COLO668 (cell line): ENCODE results near the gene MUC12.
A peak's percentile ranks its signal among the peaks of the same experiment; 100 is the strongest.
"Not testable (repeated sequence)": the region's sequence is repeated elsewhere in the genome, so short reads cannot be mapped to it uniquely, and the experiment has no call there.

ENCODE experiments used
- DNase-seq: peaks from one replicate; lab custom pipeline; 2025; ENCODE audit not compliant: unreplicated experiment; lab: John Stamatoyannopoulos, UW

Gene MUC12

GRCh38 chr7:100985033-100985797, 15.8 kb downstream of the MUC12 start:
- DNase-seq: not testable (repeated sequence)

GRCh38 chr7:100991631-100992030, 22.3 kb downstream of the MUC12 start:
- no peak for DNase-seq

DNA sequence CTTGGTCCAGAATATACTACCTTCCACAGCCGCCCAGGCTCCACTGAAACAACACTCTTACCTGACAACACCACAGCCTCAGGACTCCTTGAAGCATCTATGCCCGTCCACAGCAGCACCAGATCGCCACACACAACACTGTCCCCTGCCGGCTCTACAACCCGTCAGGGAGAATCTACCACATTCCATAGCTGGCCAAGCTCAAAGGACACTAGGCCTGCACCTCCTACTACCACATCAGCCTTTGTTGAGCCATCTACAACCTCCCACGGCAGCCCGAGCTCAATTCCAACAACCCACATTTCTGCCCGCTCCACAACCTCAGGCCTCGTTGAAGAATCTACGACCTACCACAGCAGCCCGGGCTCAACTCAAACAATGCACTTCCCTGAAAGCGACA, 22.9 kb downstream of the MUC12 start:
- not testable (repeated sequence) for DNase-seq

DNA sequence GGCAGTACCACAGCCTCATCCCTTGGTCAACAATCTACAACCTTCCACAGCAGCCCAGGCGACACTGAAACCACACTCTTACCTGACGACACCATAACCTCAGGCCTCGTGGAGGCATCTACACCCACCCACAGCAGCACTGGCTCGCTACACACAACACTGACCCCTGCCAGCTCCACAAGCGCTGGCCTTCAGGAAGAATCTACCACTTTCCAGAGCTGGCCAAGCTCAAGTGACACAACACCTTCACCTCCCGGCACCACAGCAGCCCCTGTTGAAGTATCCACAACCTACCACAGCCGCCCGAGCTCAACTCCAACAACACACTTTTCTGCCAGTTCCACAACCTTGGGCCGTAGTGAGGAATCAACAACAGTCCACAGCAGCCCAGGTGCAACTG, 25.3 kb downstream of the MUC12 start:
- not testable (repeated sequence) for DNase-seq

GRCh38 chr7:100998530-100998929, 29.2 kb downstream of the MUC12 start:
- DNase-seq: not testable (repeated sequence)

DNA sequence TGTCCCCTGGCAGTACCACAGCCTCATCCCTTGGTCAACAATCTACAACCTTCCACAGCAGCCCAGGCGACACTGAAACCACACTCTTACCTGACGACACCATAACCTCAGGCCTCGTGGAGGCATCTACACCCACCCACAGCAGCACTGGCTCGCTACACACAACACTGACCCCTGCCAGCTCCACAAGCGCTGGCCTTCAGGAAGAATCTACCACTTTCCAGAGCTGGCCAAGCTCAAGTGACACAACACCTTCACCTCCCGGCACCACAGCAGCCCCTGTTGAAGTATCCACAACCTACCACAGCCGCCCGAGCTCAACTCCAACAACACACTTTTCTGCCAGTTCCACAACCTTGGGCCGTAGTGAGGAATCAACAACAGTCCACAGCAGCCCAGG, 30.0 kb downstream of the MUC12 start:
- not testable (repeated sequence) for DNase-seq

GRCh38 chr7:101000025-101000424, 30.7 kb downstream of the MUC12 start:
- DNase-seq: not testable (repeated sequence)

DNA sequence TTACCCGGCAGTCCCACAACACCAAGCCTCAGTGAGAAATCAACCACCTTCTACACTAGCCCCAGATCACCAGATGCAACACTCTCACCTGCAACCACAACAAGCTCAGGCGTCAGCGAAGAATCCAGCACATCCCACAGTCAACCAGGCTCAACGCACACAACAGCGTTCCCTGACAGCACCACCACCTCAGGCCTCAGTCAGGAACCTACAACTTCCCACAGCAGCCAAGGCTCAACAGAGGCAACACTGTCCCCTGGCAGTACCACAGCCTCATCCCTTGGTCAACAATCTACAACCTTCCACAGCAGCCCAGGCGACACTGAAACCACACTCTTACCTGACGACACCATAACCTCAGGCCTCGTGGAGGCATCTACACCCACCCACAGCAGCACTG, 33.0 kb downstream of the MUC12 start:
- not testable (repeated sequence) for DNase-seq

- DNase-seq: not testable (repeated sequence)
Observed at GRCh38 chr7:101007361-101007760, 38.0 kb downstream of the MUC12 start.

DNA sequence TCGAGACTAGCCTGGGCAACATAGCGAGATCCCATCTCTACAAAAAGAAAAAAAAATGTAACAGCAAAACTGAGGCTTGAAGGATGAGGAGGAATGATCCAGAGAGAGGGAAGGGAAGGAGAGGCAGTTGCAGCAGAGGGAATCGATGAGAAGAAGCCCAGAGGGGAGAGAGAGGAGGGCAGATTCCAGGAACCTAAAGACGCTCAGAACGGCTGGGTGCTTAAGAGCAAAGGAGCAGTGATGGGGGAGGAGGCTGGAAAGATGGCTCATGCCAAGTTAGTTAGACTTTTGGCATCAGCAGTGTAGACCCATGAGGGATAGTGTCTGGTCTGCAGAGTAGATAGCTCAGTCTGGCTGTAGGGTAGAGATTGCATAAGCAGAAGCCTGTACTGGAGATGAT, 40.3 kb downstream of the MUC12 start:
- DNase-seq: no peak

GRCh38 chr7:101012931-101013330, 43.6 kb downstream of the MUC12 start:
- DNase-seq: no peak

- no peak for DNase-seq
Observed at GRCh38 chr7:101015626-101016025, 46.3 kb downstream of the MUC12 start.

DNA sequence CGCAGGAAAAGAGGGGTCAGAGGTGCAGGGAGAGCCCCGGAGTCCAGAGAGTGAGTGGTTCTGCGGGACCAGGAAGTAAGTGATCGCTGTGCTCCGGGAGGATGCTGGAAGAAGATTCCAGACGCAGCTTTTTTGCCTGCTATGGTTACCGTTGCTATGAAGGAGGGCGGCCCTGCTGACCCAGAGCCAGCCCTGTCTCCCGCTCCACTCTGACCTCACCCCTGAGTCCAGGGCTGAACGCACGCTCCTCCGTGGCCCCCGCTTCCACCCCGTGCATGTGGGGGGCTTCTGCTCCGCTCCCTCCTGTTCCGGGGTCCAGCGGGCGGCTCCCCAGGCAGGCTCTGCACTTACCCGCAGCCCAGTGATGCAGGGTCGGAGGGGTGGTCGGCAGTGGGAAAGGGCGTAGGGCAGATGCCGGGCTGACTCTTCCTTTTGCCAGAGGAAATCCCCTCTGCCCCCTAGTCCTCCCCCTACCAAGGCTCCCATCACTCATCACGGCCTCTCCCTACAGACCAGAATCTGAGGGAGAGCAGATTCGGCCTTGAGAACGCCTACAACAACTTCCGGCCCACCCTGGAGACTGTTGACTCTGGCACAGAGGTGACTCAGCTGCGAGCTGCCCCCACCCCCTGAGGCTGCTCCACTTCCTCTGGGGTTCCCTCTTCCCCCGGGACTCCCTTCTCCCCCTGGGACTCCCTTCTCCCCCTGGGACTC, 47.9 kb downstream of the MUC12 start:
- DNase-seq: peak; percentile 67

DNA sequence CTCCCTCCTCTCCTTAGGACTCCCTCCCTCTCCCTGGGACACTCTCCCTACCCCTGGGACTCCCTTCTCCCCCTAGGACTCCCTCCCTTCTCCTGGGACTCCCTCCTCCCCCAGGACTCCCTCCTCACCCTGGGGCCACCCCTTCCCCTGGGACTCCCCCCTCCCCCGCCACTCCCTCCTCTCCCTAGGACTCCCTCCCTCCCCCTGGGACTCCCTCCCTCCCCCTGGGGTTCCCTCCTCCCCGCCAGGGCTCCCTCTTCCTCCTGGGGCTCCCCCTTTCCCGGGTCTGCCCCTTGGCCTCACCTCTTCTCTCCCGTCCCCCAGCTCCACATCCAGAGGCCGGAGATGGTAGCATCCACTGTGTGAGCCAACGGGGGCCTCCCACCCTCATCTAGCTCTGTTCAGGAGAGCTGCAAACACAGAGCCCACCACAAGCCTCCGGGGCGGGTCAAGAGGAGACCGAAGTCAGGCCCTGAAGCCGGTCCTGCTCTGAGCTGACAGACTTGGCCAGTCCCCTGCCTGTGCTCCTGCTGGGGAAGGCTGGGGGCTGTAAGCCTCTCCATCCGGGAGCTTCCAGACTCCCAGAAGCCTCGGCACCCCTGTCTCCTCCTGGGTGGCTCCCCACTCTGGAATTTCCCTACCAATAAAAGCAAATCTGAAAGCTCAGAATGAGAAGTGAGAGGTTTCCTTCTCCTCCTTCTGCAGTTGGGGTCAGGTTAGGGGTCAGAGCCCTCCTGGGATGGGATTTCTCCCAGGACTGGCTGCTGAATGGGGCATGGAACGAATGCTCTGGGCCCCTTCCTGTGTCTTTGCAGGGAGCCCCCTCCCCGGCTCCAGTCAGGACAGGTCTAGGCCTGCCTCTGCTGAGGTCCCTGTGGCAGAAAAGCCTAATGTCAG, 49.2 kb downstream of the MUC12 start:
- DNase-seq: no peak

DNA sequence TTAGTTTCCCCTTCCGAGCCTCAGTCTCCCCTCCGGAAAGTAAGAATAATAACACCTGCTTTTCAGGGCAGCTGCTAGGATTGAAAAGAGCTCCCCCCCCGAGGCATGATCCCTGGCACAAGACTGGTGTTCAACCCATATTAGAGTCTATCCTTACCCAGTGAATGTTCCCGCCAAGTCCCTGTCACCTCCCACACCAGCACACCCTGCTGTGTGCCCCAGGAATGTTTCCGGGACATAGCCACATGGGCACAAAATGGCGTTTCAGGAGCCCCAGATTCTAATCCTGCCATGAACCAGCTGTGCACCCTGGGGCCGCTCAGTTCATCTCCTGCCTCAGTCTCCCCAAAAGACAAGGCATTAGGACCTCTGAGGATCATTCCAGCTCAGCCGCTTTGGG, 51.1 kb downstream of the MUC12 start:
- DNase-seq: no peak

DNA sequence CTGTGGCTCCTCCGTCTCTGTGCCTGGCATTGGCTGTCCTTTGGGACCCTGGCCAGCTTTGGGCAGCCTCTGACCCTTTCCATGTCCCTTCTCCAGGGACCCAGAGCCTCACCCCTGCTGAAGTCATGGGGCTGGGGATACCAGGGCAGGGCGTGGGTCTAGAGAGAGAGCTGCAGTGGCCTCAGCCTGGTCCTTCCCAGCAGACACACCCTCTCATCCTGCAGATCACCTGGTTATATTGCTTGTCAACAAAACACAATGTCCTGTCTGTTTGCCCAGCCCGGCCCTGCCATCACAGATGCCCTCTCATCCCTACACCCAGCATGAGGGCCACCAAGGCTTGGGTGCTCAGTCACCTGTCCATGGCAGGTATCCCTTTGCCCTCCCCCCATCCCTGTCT, 52.3 kb downstream of the MUC12 start:
- DNase-seq: peak; percentile 21

DNA sequence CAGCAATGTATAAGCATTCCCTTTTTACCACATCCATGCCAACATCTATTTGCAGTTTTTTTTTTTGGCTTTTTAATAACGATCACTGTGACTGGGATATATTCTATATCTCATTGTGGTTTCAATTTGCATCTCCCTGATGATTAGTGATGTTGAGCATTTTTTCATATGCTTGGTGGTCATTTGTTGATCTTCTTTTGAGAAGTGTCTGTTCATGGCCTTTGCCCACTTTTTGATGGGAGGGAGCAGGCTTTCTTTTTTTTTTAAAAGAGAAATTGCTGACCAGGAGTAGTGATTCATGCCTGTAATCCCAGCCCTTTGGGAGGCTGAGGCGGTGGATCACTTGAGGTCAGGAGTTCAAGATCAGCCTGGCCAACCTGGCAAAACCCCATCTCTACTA, 54.5 kb downstream of the MUC12 start:
- no peak for DNase-seq

- no peak for DNase-seq
Observed at GRCh38 chr7:101031082-101031481, 61.7 kb downstream of the MUC12 start.

GRCh38 chr7:101035941-101036340, 66.6 kb downstream of the MUC12 start:
- DNase-seq: no peak

DNA sequence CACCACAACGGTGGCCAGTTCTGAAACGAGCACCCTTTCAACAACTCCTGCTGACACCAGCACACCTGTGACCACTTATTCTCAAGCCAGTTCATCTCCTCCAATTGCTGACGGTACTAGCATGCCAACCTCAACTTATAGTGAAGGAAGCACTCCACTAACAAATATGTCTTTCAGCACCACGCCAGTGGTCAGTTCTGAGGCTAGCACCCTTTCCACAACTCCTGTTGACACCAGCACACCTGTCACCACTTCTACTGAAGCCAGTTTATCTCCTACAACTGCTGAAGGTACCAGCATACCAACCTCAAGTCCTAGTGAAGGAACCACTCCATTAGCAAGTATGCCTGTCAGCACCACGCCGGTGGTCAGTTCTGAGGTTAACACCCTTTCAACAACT, 71.9 kb downstream of the MUC12 start:
- not testable (repeated sequence) for DNase-seq

DNA sequence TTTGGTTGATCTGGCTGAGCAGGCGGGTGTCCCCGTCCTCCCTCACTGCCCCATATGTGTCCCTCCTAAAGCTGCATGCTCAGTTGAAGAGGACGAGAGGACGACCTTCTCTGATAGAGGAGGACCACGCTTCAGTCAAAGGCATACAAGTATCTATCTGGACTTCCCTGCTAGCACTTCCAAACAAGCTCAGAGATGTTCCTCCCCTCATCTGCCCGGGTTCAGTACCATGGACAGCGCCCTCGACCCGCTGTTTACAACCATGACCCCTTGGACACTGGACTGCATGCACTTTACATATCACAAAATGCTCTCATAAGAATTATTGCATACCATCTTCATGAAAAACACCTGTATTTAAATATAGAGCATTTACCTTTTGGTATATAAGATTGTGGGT, 89.0 kb downstream of the MUC12 start:
- no peak for DNase-seq

DNA sequence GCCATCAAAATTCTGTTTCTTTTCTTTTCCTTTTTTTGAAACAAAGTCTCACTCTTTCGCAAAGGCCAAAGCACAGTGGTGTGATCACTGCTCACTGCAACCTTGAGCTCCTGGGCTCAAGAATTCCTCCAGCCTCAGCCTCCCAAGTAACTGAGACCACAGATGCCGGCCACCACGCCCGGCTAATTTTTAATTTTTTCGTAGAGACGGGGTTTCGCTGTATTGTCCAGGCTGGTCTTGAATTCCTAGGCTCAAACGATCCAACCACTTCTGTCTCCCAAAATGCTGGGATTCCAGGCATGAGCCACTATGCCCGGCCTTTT, 90.2 kb downstream of the MUC12 start:
- DNase-seq: no peak
